HCT116 (cell line): ENCODE measurements around the gene DHX32. TPM values are rescaled to one million over a fixed set of nuclear protein-coding genes. Genes with fewer than 3 reads are reported as not detected.

Experiments
- ATAC-seq: fragments of 200-7000 bp; cut with Tn5 transposase; 2 replicates; pipeline ENCODE4 v1.9.1; 2020; ENCODE audit warnings: mild to moderate bottlenecking, moderate library complexity
- BruUV-seq: library from RNA; stranded (reverse); fragments of 400-500 nt; replicated peaks from 2 replicates; lab custom pipeline; 2021; lab: Mats Ljungman, UMichigan
- CTCF ChIA-PET: fragments of 300-600 bp; sonication (Branson Sonifier 250); formaldehyde crosslinking; loops from one replicate; lab custom pipeline; 2021; ENCODE audit warnings: antibody characterized with exemption; lab: Charles Lee
- POLR2A ChIA-PET: fragments of 300-600, 350-600 bp; sonication (Branson Sonifier 250); formaldehyde crosslinking; loops from one replicate; lab custom pipeline; 2021; ENCODE audit warnings: antibody characterized with exemption; lab: Charles Lee
- RAD21 ChIA-PET, 2 experiments: fragments of 300-600 bp; sonication (Branson Sonifier 250); formaldehyde crosslinking; loops; one replicate each; lab custom pipeline; 2023; ENCODE audit warnings: low total read pairs in 2 of 2; ENCODE audit not compliant: uncharacterized antibody in 2 of 2, unreplicated experiment in 2 of 2, low non-redundant PET in 1 of 2; lab: Charles Lee
- DNase-seq: peaks from one replicate; pipeline ENCODE4 v3.0.0-alpha.2; 2010; ENCODE audit warnings: low read depth, low spot score
- H2AFZ ChIP-seq: fragments of 200-600 bp; shearing (Covaris generic), sonication (generic); 2 replicates; pipeline ENCODE4 v1.6.1; 2017; ENCODE audit warnings: low read depth, mixed run types, mixed read lengths, antibody characterized with exemption, low read length; ENCODE audit not compliant: poor library complexity, severe bottlenecking
- H3K27ac ChIP-seq: 2 replicates; pipeline ENCODE4 v1.5.1; 2012; ENCODE audit warnings: low read depth, low read length
- H3K27me3 ChIP-seq: fragments of 200-600 bp; sonication (generic); 2 replicates; pipeline ENCODE4 v1.6.1; 2016; ENCODE audit warnings: mixed run types, low read length, mixed read lengths; ENCODE audit not compliant: insufficient read depth
- H3K36me3 ChIP-seq, 2 experiments: fragments of 200-500 bp in 1 of 2; fragments of 200-600 bp in 1 of 2; sonication (Bioruptor generic) in 1 of 2; sonication (generic) in 1 of 2; 2 replicates each; pipeline versions ENCODE4 v1.5.1 to v1.6.1; 2014 to 2016; ENCODE audit warnings: low read length in 2 of 2, inconsistent platforms in 1 of 2, mixed read lengths in 1 of 2, mixed run types in 1 of 2; ENCODE audit not compliant: insufficient read depth in 2 of 2, control insufficient read depth in 1 of 2
- H3K4me1 ChIP-seq, 2 experiments: fragments of 200-600 bp in 1 of 2; sonication (generic) in 1 of 2; 2 replicates each; pipeline versions ENCODE4 v1.5.1 to v1.6.1; 2012 to 2017; ENCODE audit warnings: low read length in 2 of 2, inconsistent platforms in 1 of 2, mild to moderate bottlenecking in 1 of 2, mixed read lengths in 1 of 2, mixed run types in 1 of 2, moderate library complexity in 1 of 2; ENCODE audit not compliant: insufficient read depth in 2 of 2, control insufficient read depth in 1 of 2
- H3K4me2 ChIP-seq: fragments of 200-600 bp; sonication (generic); 2 replicates; pipeline ENCODE4 v1.6.1; 2017; ENCODE audit warnings: mixed run types, low read length, mixed read lengths
- H3K4me3 ChIP-seq, 2 experiments: fragments of 200-600 bp in 1 of 2; sonication (generic) in 1 of 2; replicated peaks in 1 of 2; 2 replicates each; pipeline ENCODE4 v1.5.1; 2011 to 2016; ENCODE audit warnings: low read length in 2 of 2, control low read depth in 1 of 2, low read depth in 1 of 2, mild to moderate bottlenecking in 1 of 2, mixed read lengths in 1 of 2, mixed run types in 1 of 2
- H3K79me2 ChIP-seq: fragments of 200-600 bp; sonication (generic); 2 replicates; pipeline ENCODE4 v1.6.1; 2017; ENCODE audit warnings: mild to moderate bottlenecking, mixed run types, low read length, moderate library complexity, mixed read lengths; ENCODE audit not compliant: insufficient read depth
- H3K9ac ChIP-seq: fragments of 200-600 bp; sonication (generic); 2 replicates; pipeline ENCODE4 v1.6.1; 2016; ENCODE audit warnings: low read length, mixed read lengths
- H3K9me2 ChIP-seq: fragments of 200-600 bp; sonication (generic), shearing (Covaris generic); 2 replicates; pipeline ENCODE4 v1.6.1; 2017; ENCODE audit warnings: mixed run types, mild to moderate bottlenecking, moderate library complexity; ENCODE audit not compliant: insufficient read depth
- H3K9me3 ChIP-seq, 2 experiments: fragments of 200-500 bp in 1 of 2; fragments of 200-600 bp in 1 of 2; sonication (Bioruptor generic) in 1 of 2; sonication (generic) in 1 of 2; 2 replicates each; pipeline ENCODE4 v1.6.1; 2014 to 2017; ENCODE audit warnings: low read length in 2 of 2, mixed read lengths in 2 of 2, inconsistent platforms in 1 of 2, low read depth in 1 of 2, mild to moderate bottlenecking in 1 of 2, mixed run types in 1 of 2, moderate library complexity in 1 of 2; ENCODE audit not compliant: control insufficient read depth in 1 of 2, insufficient read depth in 1 of 2
- H4K20me1 ChIP-seq: fragments of 200-600 bp; sonication (generic), shearing (Covaris generic); 2 replicates; pipeline ENCODE4 v1.6.1; 2017; ENCODE audit warnings: mixed run types, mild to moderate bottlenecking, moderate library complexity; ENCODE audit not compliant: insufficient read depth
- CBX3 ChIP-seq: IDR thresholded peaks from 2 replicates; pipeline ENCODE4 v1.6.1; 2012; ENCODE audit warnings: low read depth
- EGR1 ChIP-seq: IDR thresholded peaks from 2 replicates; pipeline ENCODE4 v1.6.1; 2012; ENCODE audit warnings: low read depth
- ELF1 ChIP-seq: IDR thresholded peaks from 2 replicates; pipeline ENCODE4 v1.6.1; 2012; ENCODE audit warnings: low read depth, borderline replicate concordance
- EZH2 ChIP-seq: fragments of 200-600 bp; sonication (generic); IDR thresholded peaks from 2 replicates; pipeline ENCODE4 v1.6.1; 2017; ENCODE audit warnings: antibody characterized with exemption, mixed run types
- EZH2phosphoT487 ChIP-seq: fragments of 200-600 bp; IDR thresholded peaks from 2 replicates; pipeline ENCODE4 v1.6.1; 2018; ENCODE audit warnings: antibody characterized with exemption, borderline replicate concordance
- JUND ChIP-seq: IDR thresholded peaks from 2 replicates; pipeline ENCODE4 v1.6.1; 2012
- RAD21 ChIP-seq: IDR thresholded peaks from 2 replicates; pipeline ENCODE4 v1.6.1; 2012; ENCODE audit warnings: low read depth, mild to moderate bottlenecking
- SIN3A ChIP-seq: IDR thresholded peaks from 2 replicates; pipeline ENCODE4 v1.6.1; 2012; ENCODE audit warnings: low read depth
- SP1 ChIP-seq: IDR thresholded peaks from 2 replicates; pipeline ENCODE4 v1.6.1; 2012; ENCODE audit warnings: low read depth
- SRF ChIP-seq: IDR thresholded peaks from 2 replicates; pipeline ENCODE4 v1.6.1; 2012; ENCODE audit warnings: low read depth
- TCF7L2 ChIP-seq: IDR thresholded peaks from 2 replicates; pipeline ENCODE4 v1.7.0; 2011; ENCODE audit warnings: borderline replicate concordance, inconsistent platforms; ENCODE audit not compliant: insufficient read depth, insufficient read length; ENCODE audit errors: extremely low read depth
- ZFX ChIP-seq: fragments of 450-650 bp; IDR thresholded peaks from 2 replicates; pipeline ENCODE4 v1.6.1; 2017
- ZNF274 ChIP-seq: fragments of 200-500 bp; sonication (Bioruptor generic); IDR thresholded peaks from 2 replicates; pipeline ENCODE4 v1.6.1; 2014; ENCODE audit warnings: mild to moderate bottlenecking, low read depth, low read length, inconsistent platforms
- intact Hi-C: fragments of 100-400 bp; cut with micrococcal nuclease; formaldehyde crosslinking; loops from 2 replicates; pipeline ENCODE4 v1.10.0; 2022
- total RNA-seq: library from RNA; stranded (reverse); gene quantifications from one replicate; pipeline ENCODE4 v1.2.1, GENCODE V29; 2021; ENCODE audit not compliant: unreplicated experiment
- TF ChIP-seq, protein P1 (sequence below): IDR thresholded peaks from 2 replicates; pipeline ENCODE4 v1.6.1; 2012; ENCODE audit warnings: low read depth
- TF ChIP-seq, protein P2 (sequence below), 3 experiments: fragments of 200-600 bp in 1 of 3; sonication (generic) in 1 of 3; IDR thresholded peaks in 2 of 3; conservative IDR thresholded peaks in 1 of 3; 2 replicates each; pipeline ENCODE4 v1.5.1; 2012 to 2017; ENCODE audit warnings: low read depth in 2 of 3, low read length in 2 of 3, antibody characterized with exemption in 1 of 3, borderline replicate concordance in 1 of 3, control low read depth in 1 of 3, mild to moderate bottlenecking in 1 of 3, mixed read lengths in 1 of 3, mixed run types in 1 of 3, moderate library complexity in 1 of 3; ENCODE audit not compliant: insufficient read depth in 1 of 3
- TF ChIP-seq, protein P3 (sequence below): IDR thresholded peaks from 2 replicates; pipeline ENCODE4 v1.6.1; 2012
- TF ChIP-seq, protein P4 (sequence below): IDR thresholded peaks from 2 replicates; pipeline ENCODE4 v1.6.1; 2011; ENCODE audit warnings: mild to moderate bottlenecking, low read length, moderate library complexity; ENCODE audit not compliant: insufficient replicate concordance; ENCODE audit errors: extremely low read depth

DHX32 gene
- total RNA-seq, 1 experiment from 2014 or later: 50.9 TPM

DNA sequence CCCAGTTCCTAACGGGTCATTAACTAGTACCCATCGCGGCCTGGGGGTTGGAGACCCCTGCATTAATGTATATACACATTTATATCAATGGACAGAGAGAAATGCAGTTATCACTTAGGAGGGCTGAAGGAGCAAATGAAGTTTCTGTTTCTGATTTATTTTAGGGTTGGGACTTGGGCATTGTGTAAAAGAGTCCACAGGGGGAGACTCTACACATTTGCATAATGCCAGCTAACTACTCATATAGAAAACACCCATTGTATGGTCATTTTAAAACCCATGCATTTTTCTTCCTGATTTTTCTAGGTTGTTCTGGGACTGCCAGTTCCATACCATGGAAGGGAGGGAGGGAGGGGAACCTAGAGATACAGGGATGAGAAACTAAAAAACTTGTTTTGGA, 34.2 kb downstream of the DHX32 start:
- H4K20me1 ChIP-seq: no peaks in the 10 kb centered on the region; the same call in 1 of the 2 replicates
- no peaks in the 10 kb centered on the region for H3K27me3 ChIP-seq
- no peaks in the 10 kb centered on the region for H3K4me1 ChIP-seq
- H3K36me3 ChIP-seq: peaks cover 9 to 16% of the 10 kb centered on the region in 2 experiments; a peak in 3 of 4 replicates
- TF ChIP-seq EZH2phosphoT487: no peak
- TF ChIP-seq ZFX: no peak
- TF ChIP-seq, protein P1, sequence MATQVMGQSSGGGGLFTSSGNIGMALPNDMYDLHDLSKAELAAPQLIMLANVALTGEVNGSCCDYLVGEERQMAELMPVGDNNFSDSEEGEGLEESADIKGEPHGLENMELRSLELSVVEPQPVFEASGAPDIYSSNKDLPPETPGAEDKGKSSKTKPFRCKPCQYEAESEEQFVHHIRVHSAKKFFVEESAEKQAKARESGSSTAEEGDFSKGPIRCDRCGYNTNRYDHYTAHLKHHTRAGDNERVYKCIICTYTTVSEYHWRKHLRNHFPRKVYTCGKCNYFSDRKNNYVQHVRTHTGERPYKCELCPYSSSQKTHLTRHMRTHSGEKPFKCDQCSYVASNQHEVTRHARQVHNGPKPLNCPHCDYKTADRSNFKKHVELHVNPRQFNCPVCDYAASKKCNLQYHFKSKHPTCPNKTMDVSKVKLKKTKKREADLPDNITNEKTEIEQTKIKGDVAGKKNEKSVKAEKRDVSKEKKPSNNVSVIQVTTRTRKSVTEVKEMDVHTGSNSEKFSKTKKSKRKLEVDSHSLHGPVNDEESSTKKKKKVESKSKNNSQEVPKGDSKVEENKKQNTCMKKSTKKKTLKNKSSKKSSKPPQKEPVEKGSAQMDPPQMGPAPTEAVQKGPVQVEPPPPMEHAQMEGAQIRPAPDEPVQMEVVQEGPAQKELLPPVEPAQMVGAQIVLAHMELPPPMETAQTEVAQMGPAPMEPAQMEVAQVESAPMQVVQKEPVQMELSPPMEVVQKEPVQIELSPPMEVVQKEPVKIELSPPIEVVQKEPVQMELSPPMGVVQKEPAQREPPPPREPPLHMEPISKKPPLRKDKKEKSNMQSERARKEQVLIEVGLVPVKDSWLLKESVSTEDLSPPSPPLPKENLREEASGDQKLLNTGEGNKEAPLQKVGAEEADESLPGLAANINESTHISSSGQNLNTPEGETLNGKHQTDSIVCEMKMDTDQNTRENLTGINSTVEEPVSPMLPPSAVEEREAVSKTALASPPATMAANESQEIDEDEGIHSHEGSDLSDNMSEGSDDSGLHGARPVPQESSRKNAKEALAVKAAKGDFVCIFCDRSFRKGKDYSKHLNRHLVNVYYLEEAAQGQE: no peak
- no peak for TF ChIP-seq JUND
- no peak for TF ChIP-seq ELF1
- TF ChIP-seq, protein P2, sequence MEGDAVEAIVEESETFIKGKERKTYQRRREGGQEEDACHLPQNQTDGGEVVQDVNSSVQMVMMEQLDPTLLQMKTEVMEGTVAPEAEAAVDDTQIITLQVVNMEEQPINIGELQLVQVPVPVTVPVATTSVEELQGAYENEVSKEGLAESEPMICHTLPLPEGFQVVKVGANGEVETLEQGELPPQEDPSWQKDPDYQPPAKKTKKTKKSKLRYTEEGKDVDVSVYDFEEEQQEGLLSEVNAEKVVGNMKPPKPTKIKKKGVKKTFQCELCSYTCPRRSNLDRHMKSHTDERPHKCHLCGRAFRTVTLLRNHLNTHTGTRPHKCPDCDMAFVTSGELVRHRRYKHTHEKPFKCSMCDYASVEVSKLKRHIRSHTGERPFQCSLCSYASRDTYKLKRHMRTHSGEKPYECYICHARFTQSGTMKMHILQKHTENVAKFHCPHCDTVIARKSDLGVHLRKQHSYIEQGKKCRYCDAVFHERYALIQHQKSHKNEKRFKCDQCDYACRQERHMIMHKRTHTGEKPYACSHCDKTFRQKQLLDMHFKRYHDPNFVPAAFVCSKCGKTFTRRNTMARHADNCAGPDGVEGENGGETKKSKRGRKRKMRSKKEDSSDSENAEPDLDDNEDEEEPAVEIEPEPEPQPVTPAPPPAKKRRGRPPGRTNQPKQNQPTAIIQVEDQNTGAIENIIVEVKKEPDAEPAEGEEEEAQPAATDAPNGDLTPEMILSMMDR (IDR thresholded peaks at IDR 0.05 in 2 of 3, conservative IDR thresholded peaks at IDR 0.05 in 1 of 3; ENCODE audit: borderline replicate concordance in 1 of 3, insufficient read depth in 1 of 3, low read depth in 2 of 3, low read length in 2 of 3): no peak
- TF ChIP-seq ZNF274: no peak
- no peak for TF ChIP-seq CBX3
- no peak for TF ChIP-seq SRF
- no peak for TF ChIP-seq TCF7L2
- no peak for TF ChIP-seq EZH2
- TF ChIP-seq, protein P3, sequence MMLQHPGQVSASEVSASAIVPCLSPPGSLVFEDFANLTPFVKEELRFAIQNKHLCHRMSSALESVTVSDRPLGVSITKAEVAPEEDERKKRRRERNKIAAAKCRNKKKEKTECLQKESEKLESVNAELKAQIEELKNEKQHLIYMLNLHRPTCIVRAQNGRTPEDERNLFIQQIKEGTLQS: no peak
- TF ChIP-seq, protein P4, sequence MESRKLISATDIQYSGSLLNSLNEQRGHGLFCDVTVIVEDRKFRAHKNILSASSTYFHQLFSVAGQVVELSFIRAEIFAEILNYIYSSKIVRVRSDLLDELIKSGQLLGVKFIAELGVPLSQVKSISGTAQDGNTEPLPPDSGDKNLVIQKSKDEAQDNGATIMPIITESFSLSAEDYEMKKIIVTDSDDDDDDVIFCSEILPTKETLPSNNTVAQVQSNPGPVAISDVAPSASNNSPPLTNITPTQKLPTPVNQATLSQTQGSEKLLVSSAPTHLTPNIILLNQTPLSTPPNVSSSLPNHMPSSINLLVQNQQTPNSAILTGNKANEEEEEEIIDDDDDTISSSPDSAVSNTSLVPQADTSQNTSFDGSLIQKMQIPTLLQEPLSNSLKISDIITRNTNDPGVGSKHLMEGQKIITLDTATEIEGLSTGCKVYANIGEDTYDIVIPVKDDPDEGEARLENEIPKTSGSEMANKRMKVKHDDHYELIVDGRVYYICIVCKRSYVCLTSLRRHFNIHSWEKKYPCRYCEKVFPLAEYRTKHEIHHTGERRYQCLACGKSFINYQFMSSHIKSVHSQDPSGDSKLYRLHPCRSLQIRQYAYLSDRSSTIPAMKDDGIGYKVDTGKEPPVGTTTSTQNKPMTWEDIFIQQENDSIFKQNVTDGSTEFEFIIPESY: no peak
- no peak for TF ChIP-seq SP1
- no peak for TF ChIP-seq EGR1
- no peak for TF ChIP-seq SIN3A
- TF ChIP-seq RAD21: no peak
- no peaks in the 10 kb centered on the region for H3K9me3 ChIP-seq
- H3K27ac ChIP-seq: no peak overlapping the region
- ATAC-seq (no peak), DNase-seq (no peak)
- no peaks in the 10 kb centered on the region for H3K9me2 ChIP-seq
- H3K79me2 ChIP-seq: no peaks in the 10 kb centered on the region
- POLR2A ChIA-PET: no interaction called here
- RAD21 ChIA-PET: no interaction called here
- H2AFZ ChIP-seq: no peak overlapping the region
- H3K9ac ChIP-seq: no peak overlapping the region
- CTCF ChIA-PET: interaction anchor here (0.9 kb wide), 1 partner anchor 115 kb away, joined by 3 read pairs; no protein-coding TSS in a partner anchor
- H3K4me3 ChIP-seq: no peak overlapping the region
- H3K4me2 ChIP-seq: no peak overlapping the region
- intact Hi-C loops: no loop called here
- BruUV-seq: no TSS peak
